NCI-H774 (cell line): Measurements from ENCODE around the gene ZNF527.
"Not testable (repeated sequence)": the region's sequence is repeated elsewhere in the genome, so short reads cannot be mapped to it uniquely, and the experiment has no call there.

Source experiments
- DNase-seq: peaks from one replicate; lab custom pipeline; 2025; lab: John Stamatoyannopoulos, UW

ZNF527 gene

GRCh38 chr19:37370880-37371661 is at the start of gene ZNF527:
ZNF527 (plus strand) TSS chr19:37371099; CDS start chr19:37374199, 3,100 bp downstream.
- peak; percentile 96 for DNase-seq

GRCh38 chr19:37329686-37330085 is 41.2 kb upstream of the ZNF527 start:
- DNase-seq: no peak

GRCh38 chr19:37332839-37333238 is 38.1 kb upstream of the ZNF527 start:
- no peak for DNase-seq

GRCh38 chr19:37333457-37333856 is 37.4 kb upstream of the ZNF527 start:
- no peak for DNase-seq

GRCh38 chr19:37334179-37335071 is 36.5 kb upstream of the ZNF527 start:
- peak; percentile 53 for DNase-seq

GRCh38 chr19:37342753-37343152 is 28.1 kb upstream of the ZNF527 start:
- DNase-seq: no peak

- DNase-seq: no peak
Measured at GRCh38 chr19:37346091-37346490, 24.8 kb upstream of the ZNF527 start.

- no peak for DNase-seq
Measured at GRCh38 chr19:37348060-37348459, 22.8 kb upstream of the ZNF527 start.

- no peak for DNase-seq
Measured at GRCh38 chr19:37353968-37354367, 16.9 kb upstream of the ZNF527 start.

- no peak for DNase-seq
Measured at GRCh38 chr19:37355901-37356300, 15.0 kb upstream of the ZNF527 start.

- no peak for DNase-seq
Measured at GRCh38 chr19:37361994-37362393, 8.9 kb upstream of the ZNF527 start.

- no peak for DNase-seq
Measured at GRCh38 chr19:37362733-37363132, 8.2 kb upstream of the ZNF527 start.

- DNase-seq: not testable (repeated sequence)
Measured at GRCh38 chr19:37370386-37370879, 466 bp upstream of the ZNF527 start.

GRCh38 chr19:37389234-37389633 is 18.3 kb downstream of the ZNF527 start:
- DNase-seq: no peak

GRCh38 chr19:37391399-37391798 is 20.5 kb downstream of the ZNF527 start:
- not testable (repeated sequence) for DNase-seq

GRCh38 chr19:37401078-37401477 is 30.2 kb downstream of the ZNF527 start:
- DNase-seq: no peak

GRCh38 chr19:37403403-37403802 is 32.5 kb downstream of the ZNF527 start:
- DNase-seq: no peak

GRCh38 chr19:37406140-37406846 is 35.4 kb downstream of the ZNF527 start:
- not testable (repeated sequence) for DNase-seq

GRCh38 chr19:37412700-37413099 is 41.8 kb downstream of the ZNF527 start:
- DNase-seq: no peak

- no peak for DNase-seq
Measured at GRCh38 chr19:37413313-37414084, 42.6 kb downstream of the ZNF527 start.
